ENCODE results near the gene TREM1.
A peak's percentile ranks its signal among the peaks of the same experiment; 100 is the strongest.
"Not testable (repeated sequence)": the region's sequence is repeated elsewhere in the genome, so short reads cannot be mapped to it uniquely, and the experiment has no call there.

The TREM1 gene

DNA sequence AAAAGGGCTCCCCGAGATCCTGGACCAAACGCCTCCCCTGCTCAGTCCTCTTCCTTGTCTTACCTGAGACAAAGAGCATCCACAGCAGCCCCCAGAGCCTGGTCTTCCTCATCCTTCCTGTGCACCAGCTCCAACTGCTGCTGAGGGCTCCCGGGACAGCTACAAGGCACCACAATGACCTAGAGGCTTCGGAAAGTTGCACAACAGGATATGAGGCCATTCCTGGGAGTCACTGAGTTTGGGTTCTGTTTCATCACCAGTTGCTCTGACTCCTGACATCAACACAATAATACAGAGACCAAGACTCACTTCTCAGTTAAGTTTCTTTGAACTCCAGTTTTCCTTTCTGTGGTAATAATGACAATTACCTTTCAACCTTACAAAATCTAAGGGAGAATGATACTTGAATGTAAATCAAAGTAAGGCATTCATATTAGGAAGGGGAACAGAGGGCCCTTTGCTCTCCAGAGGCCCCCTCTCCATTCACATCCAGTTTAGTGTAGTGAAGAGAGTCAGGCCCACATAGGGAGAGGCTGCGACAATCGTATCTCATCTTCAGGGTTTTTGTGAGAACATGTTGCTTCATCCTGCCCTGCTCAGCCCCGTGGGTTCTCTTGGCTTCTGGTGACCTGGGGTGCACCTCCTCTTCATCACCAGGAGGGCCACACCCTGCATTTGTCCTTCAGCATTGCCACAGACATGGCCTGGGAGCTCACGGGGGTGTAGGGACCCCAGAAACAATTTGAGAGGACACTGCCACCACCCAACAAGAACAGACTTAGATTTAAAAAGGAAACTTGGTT is at the start of gene TREM1:
TSS of gene TREM1 (minus strand) at position 139 of the 803 bp plus-strand sequence. CDS start at position 112, 27 bp downstream.
- DNase-seq = no peak

DNA sequence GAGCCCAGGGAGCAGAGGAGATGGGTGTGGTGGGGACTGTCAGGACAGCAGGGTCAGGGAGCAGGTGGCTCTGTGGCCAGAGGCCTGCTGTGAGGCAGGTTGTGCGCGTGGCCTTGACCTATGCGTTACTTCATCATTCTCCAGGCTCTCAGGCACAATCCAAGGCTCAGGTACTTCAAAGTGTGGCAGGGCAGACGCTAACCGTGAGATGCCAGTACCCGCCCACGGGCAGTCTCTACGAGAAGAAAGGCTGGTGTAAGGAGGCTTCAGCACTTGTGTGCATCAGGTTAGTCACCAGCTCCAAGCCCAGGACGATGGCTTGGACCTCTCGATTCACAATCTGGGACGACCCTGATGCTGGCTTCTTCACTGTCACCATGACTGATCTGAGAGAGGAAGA is 49.5 kb upstream of the TREM1 start:
- no peak for DNase-seq

DNA sequence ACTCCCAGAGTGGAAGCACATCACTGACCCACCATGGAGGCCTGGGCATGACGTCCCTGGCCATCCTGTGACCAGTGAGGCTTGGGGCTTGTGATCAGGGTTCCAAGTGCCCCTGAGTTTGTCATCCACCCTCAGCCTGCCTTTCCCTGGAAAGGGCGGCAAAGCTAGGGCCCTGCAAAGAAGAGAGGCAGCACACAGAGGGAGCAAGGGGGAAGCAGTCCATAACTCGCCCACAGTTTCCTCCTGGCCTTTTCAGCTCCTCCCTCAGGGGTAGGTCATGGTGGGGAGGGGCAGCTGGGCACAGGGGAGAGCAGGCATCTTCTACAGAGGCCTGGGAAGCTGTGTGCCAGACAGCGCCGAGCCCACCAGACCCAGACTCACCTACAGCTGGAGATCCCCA is 48.8 kb upstream of the TREM1 start, which contains the start of gene NCR2:
TSS of gene NCR2 (plus strand) at position 313 of the 400 bp plus-strand sequence. CDS start 269 bp downstream, outside the sequence.
- no peak for DNase-seq

DNA sequence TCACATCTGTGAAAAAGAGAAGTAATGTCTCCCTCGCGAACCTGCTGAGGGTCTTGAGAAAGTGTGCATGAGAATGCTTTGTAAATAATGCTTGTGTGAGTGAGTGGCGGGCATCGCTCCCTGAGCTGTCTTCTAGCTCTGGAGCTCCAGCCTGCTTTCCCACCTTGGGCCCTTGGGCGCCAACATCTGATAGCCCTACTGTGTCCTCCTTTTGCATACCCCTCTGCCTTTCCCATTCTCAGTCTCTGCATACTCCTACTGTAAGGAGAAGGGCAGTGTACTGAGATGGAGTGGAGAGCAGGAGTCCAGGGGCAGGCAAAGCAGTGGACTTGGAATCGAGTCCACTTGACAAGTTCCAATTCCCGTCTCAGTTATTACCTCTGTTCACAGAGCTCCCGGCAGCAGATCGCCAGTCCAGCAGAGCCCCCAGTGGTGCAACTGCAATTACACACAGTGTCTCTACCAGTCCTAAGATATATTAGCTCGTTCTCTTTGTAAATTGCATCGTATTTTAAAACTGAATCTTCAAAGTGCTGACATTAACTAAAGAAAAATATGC is 48.1 kb upstream of the TREM1 start:
- DNase-seq = no peak

DNA sequence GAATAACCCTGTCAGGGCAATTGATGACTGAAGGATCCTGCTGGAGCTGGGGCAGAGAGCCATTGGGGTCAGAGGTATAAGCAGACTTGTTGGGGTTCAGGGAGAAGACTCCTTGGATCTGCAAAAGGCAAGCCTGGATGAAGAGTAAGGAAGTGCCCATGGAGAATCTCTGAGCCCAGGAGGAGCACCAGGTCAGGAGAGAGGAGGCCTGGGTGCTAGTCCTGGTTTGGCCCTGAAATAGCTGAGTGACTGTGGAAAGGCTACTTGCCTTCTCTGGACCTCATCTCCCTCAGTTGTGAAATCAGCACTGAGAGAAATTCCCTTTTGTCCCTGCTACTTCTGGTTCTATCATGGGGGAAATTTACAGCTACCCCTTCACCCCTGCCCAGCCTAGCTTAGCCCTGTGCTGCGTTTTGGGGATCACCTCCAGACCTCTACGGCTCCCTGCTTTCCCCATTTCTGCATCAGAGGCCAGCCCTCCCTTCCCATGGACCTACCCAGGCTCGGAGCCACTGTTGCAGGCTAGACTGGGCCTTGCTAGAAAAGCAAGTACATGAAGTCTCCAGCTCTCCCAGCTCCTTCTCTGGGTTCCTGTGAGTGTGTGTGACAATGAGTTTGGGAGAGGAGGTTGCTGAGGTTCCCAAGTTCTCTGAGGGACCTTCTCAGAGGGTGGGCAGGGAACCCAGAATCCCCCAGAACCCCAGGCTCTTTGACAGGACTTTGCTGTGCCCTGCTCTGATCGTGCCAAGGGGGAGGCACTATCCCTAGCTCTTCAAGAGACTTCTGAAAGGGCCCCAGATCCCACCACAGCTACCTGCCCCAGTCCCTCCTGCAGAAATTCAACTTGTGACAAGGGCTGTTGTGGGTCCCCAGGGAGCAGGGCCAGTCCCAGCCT is 46.6 kb upstream of the TREM1 start:
- DNase-seq = no peak

DNA sequence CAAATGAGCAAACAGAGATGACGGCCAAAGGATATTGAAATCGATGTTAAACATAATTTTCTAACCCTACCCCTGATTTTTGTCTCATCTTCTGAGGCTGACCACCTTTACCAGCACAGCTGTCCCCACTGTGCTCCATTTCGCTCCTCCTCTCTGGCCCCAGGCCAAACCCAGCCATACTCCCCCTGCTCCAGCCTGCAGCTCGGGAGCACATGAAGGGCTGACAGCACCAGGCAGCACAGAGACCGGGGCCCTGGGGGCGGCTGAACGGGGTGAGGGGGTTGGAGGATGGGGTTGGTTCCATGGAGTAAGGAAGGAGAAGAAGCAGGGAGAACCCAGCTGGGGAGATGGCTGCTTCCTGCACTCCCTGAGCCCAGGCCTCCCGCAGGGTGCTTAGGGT is 45.8 kb upstream of the TREM1 start:
- DNase-seq = no peak

DNA sequence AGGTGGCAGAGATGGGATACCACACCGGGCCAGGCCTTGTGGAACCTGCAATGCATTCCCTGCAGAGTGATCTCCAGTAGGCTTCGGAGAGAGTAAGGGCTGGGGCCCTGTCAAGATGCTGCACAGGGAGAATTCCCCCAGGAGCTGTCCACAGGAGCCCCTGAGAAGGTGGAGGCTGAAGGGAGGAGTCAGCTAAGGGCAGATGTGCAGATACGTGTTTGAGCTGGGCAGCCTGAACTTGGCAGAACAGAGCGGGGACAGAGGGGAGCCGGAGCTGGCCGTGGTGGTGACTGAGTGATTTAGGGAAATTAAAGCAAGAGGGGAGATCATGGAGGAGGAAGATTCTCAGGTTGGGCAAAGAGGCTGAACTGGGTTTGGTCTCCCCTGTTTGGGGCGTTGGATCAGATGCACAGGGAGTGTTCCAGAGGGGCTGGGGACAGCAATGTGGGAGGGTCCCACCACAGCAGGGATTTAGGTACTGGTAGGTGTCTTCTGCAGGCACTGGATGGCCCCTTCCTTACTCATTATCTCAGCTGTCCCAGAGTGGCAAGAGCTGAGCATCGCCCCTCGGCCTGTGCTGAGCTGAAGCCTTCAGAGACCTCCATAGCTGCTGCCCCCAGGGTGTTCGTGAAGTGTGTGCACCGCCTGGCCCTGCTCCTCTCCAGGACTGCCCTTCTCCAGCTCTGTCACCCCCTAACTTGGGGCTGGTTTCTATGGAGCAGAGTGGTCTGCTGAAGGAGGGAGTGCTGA is 45.1 kb upstream of the TREM1 start:
- DNase-seq = no peak

DNA sequence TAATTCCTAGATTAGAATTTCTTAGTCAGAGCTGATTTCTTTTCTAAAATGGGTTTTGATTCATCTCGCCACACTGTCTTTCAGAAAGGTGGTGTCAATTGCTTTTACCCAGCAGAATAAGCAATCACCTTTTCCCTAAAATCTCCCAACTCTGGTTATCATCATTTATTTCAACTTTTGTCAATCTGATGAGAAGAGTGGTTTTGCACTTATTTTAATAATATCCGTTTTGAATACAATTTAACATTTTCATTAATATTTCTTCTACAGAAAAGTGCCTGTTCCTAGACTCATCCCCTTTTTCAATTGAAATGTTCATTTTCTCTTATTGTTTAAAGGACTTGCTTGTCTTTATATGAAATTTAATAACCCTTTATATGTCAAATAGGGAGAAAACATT is 40.7 kb upstream of the TREM1 start:
- no peak for DNase-seq

DNA sequence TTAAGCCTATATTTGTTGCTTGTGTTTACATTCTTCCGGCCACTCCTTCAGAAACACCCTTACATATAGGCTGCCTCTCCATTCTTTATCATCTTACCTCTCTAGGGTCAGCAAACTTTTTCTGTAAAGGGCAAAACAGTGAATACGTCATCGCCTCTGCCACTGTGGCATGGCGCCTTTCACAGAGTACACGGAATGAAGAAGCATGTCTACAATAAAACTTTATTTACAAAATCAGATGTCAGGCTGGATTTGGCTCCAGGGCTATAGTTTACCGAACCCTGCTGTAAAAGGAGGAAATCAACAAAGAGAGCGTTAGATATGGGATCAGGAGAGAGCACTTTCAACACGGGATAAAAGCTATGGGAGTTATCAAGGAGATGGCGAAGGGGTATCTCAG is 39.6 kb upstream of the TREM1 start:
- no peak for DNase-seq

DNA sequence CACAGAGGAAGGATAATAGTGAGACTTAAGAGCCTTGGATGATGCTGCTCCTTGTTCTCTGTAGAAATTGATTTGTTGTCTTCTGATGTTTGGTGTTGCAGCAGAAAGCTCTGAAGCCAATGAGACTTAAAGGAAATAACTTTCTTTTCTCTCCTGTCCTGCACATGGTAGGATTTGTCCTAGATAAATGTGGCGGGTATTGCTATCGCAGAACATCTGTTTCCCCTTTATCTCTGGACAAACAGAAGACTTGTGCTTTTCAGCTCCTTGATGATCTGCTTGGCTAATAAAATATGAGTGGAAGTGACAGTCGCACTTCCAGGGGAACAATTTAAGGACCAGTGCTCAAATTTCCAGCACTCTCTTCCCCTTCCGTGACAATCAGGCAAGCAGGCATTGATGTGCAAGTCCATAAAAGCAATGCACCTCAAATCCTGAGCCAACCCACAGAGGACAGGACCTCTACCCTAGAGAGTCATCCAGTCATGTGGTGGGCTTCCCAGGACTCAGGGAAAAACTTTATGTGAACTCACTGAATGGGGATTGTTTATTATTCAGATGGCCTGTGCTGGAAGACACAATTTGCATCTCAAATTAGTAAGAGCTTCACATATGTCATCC is 39.1 kb upstream of the TREM1 start:
- no peak for DNase-seq

DNA sequence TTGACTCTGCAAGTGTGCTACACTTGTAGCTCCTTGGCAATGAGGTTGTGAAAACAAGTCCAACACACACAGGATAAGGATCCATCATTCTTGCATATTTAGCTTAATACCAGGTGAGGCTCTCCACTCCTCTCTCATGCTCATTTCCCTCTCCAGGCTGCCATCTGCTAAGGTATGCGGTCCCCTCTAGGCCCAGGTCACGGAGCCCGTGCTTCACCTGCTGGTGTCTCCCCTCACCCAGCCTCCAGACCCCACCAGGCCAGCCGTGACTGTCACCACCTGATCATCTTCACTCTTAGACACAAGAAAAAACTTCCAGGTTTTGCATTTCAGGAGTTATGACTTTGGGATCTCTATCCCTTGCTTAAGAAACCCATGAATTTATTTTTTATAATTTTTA is 34.7 kb upstream of the TREM1 start:
- DNase-seq = no peak

DNA sequence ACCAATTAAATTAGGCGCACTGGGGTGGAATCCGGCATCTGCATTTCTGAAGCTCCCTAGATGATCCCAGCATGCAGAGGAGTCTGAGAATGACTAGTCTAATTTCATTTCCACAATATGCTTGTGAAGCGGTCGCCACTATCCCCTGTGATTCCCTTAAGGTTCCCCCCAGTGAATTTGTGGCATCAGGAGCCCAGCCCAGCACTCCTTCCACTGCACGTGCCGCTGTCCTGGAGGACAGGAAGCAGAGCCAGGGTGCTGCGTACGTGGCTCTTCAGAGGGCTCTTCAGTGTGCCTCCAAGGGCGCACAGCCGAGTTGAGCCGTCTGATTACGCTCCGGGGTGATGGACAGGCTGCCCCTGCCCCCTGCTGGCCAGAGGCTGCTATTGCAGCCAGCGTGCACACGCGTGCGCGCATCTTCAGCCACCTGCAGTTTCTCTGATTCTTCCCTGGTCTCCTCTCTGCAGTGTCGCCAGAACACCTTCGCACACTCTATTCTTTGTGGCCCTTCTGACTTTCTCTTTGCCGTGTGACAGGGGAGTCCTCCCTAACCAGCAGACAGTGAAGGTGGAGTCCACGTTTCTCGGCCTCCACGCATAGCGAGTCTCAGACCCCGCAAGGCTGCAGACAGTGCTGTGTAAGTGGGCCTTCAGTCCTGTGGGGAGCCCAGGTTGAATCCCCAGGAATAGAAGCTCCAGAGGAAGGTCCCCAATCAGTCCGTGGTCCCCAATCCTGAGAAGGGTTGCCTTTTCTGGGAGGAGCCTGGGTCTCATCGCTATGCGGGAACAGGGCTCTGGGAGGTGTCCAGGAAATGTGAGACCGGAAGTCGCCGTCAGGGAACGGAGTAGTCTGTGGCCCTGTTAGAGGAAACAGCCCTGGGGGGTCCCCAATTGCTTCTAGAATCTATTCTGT is 32.4 kb upstream of the TREM1 start:
- peak; percentile 82 for DNase-seq

DNA sequence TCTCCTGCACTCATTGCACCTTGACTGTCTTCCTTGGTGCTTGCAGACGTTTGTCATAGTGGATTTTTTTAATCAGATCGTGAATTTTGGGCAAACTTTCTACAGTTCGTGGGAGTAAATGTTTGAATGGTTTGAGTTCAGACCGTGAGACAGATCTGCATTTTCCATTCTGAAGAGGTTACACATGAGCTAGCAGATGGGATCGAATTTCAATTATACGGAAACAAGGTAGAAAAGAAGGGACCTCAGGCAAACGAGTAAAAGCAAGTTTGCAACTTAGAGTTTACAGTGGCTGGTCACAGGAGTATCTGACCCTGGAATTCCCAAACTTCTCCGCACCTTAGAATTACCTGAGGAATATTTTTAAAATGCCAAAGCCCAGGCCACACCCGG is 31.8 kb upstream of the TREM1 start:
- no peak for DNase-seq

DNA sequence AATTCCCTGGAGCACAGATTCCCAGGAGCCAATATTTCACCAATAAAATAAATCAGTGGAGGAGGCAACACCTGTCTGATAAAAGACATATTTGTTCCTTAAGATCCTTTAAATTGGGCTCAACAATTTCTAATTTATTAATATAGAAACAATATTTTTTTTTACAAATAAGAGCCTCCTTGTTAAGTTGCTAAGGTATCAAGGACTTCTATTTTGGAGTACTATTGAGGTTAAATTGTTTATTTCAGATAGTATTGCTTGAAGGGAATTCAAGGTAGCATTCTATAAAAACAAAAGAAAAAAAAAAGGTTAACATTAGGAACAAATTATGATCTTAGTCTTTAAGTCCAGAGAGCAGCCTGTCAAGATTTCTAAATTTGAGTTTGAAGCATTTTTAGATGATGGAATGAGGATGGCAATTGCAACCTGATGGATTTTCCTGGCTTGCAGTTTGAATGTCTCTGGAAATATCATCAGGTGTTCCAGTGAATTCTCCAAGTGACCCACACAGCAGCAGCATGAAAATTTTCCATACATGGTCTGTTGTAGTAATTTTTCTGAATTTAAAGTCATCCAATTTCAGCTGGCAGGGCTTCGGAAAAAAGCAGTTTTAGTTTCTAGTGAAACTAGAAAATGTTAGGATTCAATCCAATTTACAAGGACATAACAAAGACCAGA is 29.6 kb upstream of the TREM1 start:
- no peak for DNase-seq

DNA sequence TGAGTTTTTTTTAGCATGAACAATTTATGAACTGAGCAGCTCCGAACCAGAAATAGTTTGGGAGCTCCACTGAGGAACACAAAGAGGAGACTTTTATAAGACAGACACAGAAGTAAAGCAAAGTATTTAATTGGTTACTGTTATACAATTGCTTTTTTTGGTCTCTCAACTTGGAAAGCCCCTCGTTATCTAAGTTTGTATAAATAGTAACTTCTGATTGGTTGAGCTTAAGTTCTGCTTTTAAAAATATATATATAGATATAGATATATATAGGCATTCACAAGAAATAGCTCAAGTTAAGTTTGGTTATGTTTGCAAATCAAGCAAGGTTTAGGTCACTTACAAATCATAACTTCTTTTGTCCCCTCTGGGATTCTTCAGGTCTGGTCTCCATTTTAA is 28.7 kb upstream of the TREM1 start:
- DNase-seq = no peak

DNA sequence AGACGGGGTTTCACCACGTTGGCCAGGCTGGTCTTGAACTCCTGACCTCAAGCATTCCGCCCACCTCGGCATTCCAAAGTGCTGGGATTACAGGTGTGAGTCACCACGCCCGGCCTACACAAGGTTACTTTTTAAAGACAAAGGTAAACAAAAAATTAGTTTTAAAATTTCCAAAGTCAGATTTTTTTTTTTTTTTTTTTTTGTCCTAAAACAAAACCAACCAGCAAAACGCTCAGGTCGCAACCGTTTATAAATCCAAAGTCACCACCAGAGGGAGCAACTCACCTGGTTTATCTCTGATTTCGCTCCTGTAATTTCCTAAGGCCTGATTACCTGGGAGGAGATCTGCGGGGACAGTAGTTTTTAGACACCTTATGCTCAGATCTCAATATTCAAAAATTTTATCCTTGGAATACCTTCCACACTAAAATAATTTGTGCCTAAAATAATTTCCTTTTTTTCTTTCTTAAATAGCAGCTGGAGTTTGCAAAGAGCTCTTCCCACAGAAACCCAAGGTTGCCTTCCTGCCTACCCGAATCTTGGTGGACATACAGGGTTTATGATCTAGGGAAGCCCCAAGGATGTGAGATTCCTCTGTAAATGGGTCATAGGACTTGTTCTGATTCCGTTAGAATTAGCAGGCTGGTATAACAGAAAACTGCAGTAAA is 19.8 kb upstream of the TREM1 start:
- peak; percentile 11 for DNase-seq

DNA sequence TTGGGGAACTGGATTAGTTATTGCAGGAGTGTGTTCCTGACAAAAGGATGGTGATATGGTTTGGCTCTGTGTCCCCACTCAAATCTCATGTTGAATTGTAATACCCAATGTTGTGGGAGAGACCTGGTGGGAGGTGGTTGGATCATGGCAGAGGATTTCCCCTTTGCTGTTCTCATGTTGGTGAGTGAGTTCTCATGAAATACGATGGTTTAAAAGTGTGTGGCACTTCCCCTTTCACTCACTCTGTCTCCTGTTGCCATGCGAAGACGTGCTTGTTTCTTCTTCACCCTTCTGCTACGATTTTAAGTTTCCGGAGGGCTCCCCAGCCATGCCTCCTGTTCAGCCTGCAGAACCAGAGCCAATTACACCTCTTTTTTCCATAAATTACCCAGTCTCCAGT is 16.2 kb upstream of the TREM1 start:
- DNase-seq = no peak

DNA sequence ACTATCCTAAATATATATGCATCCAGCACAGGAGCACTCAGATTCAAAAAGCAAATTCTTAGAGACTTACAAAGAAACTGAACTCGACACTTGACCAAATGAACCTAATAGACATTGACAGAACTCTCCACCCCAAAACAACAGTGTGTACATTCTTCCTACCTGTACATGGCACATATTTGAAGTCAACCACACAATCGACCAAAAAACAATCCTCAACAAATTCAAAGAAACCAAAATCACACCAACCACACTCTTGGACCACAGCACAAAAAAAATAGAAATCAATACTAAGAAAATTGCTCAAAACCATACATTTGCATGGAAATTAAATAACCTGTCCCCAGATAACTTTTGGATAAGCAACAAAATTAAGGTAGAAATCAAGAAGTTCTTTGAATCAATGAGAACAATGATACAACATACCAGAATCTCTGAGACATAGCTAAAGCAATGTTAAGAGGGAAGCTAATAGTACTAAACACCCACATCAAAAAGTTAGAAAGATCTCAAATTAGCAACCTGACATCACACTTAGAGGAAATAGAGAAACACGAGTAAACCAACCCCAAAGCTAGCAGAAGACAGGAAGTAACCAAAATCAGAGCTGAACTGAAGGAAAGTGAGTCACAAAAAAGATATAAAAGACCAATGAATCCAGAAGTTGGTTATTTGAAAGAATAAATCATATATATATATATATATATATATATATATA is 12.5 kb upstream of the TREM1 start:
- DNase-seq = no peak

DNA sequence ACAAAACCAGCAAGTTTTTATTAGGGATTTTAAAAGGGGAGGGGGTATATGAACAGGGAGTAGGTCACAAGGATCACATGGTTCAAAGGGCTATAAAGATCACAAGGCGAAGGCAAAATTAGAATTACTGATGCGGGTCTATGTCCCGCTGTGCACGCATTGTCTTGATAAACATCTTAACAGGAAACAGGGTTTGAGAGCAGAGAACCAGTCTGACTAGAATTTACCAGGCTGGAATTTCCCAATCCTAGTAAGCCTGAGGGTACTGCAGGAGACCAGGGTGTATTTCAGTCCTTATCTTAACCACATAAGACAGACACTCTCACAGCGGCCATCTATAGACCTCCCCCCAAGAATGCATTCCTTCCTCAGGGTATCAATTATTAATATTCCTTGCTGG is 10.8 kb upstream of the TREM1 start:
- DNase-seq = not testable (repeated sequence)
